Endodermal cell (in vitro differentiated cells): Measurements from ENCODE around the gene FUBP3. TPM values are rescaled to one million over a fixed set of nuclear protein-coding genes. Genes with fewer than 3 reads are reported as not detected.

Experiments
- DNase-seq: peaks from one replicate; pipeline ENCODE4 v3.0.0-alpha.2; 2017
- H3K27ac ChIP-seq: 2 replicates; pipeline ENCODE4 v1.5.1; 2013; ENCODE audit warnings: mild to moderate bottlenecking, low read depth, low read length, moderate library complexity
- H3K27me3 ChIP-seq: 2 replicates; pipeline ENCODE4 v1.6.1; 2013; ENCODE audit warnings: mild to moderate bottlenecking, low read length, moderate library complexity; ENCODE audit not compliant: insufficient read depth, control insufficient read depth, poor library complexity, severe bottlenecking
- H3K36me3 ChIP-seq: 2 replicates; pipeline ENCODE4 v1.7.0; 2013; ENCODE audit warnings: mild to moderate bottlenecking, low read length, moderate library complexity; ENCODE audit not compliant: control insufficient read depth, insufficient read depth
- H3K4me1 ChIP-seq: one replicate; pipeline ENCODE4 v1.7.0; 2013; ENCODE audit warnings: low read length; ENCODE audit not compliant: control insufficient read depth, insufficient read depth
- H3K4me3 ChIP-seq: 2 replicates; pipeline ENCODE4 v1.5.1; 2013; ENCODE audit warnings: mild to moderate bottlenecking, low read length, moderate library complexity
- H3K9ac ChIP-seq: 2 replicates; pipeline ENCODE4 v1.6.1; 2013; ENCODE audit warnings: mild to moderate bottlenecking, low read length, moderate library complexity; ENCODE audit not compliant: poor library complexity, severe bottlenecking; ENCODE audit errors: extremely low read depth
- H3K9me3 ChIP-seq: 2 replicates; pipeline ENCODE4 v1.6.1; 2013; ENCODE audit warnings: mild to moderate bottlenecking, low read length, moderate library complexity; ENCODE audit not compliant: control insufficient read depth
- H3K27ac Mint-ChIP-seq: 2 replicates; pipeline ENCODE4 v1.8.0; 2020; ENCODE audit warnings: mixed read lengths
- H3K27me3 Mint-ChIP-seq: 2 replicates; pipeline ENCODE4 v1.8.0; 2021; ENCODE audit warnings: mild to moderate bottlenecking, mixed read lengths; ENCODE audit not compliant: insufficient read depth
- H3K36me3 Mint-ChIP-seq: 2 replicates; pipeline ENCODE4 v1.8.0; 2020; ENCODE audit warnings: low read depth, mixed read lengths
- H3K4me1 Mint-ChIP-seq: 2 replicates; pipeline ENCODE4 v1.8.0; 2020; ENCODE audit warnings: mixed read lengths
- H3K4me3 Mint-ChIP-seq: 2 replicates; pipeline ENCODE4 v1.8.0; 2020; ENCODE audit warnings: mild to moderate bottlenecking, moderate library complexity, mixed read lengths
- H3K9me3 Mint-ChIP-seq: 2 replicates; pipeline ENCODE4 v1.8.0; 2020; ENCODE audit warnings: mild to moderate bottlenecking, mixed read lengths
- WGBS, 2 experiments: methylation state at CpG; one replicate each; pipeline versions ENCODE4 v1.1.5 to v1.1.7; 2013; ENCODE audit warnings: missing lambda C conversion rate in 2 of 2, mixed read lengths in 1 of 2; ENCODE audit not compliant: insufficient coverage in 1 of 2, insufficient read length in 1 of 2; 5-methylcytosine and 5-hydroxymethylcytosine counted together
- total RNA-seq, 2 donors: library from RNA; stranded (reverse); fragmentation: NEBNext Ultra II Directional in 1 of 2; extraction: Animal tissue kit (Norgen Biotek cat#: 25700) in 1 of 2; gene quantifications; 2 replicates in 1 of 2; 3 replicates in 1 of 2; pipeline ENCODE4 v1.2.1, GENCODE V29; 2021
- TF ChIP-seq, protein P1 (sequence below): fragments of 200-600 bp; sonication (generic); conservative IDR thresholded peaks from 2 replicates; pipeline ENCODE4 v1.5.0; 2021; ENCODE audit warnings: antibody characterized with exemption, mild to moderate bottlenecking

Gene FUBP3
- total RNA-seq, 2 donors from 2014 or later: 74.3 to 76.3 TPM

DNA sequence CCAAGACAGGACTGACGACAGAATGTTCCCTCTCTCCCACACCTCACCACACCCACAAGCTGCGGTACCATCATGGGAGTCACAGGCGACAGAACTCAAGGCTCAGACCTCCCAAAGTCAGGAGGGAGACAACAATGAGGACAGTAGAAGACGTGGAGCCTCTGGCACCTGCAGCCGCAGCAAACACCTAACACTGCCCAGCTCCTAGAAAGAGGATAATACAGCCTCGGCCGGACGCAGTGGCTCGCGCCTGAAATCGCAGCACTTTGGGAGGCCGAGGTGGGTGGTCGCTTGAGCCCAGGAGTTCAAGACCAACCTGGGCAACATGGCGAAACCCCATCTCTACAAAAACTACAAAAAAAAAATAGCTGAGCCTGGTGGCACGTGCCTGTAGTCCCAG lies 71.8 kb downstream of the FUBP3 start:
- Histone ChIP-seq H3K4me3 (no peak overlapping the region), H3K36me3 (no peaks in the 10 kb centered on the region), H3K9ac (no peak overlapping the region), H3K4me1 (no peaks in the 10 kb centered on the region), H3K27ac (no peak overlapping the region), H3K27me3 (peaks cover 28% of the 10 kb centered on the region), H3K9me3 (no peaks in the 10 kb centered on the region)
- Mint-ChIP-seq H3K27me3 (peaks cover 62% of the 10 kb centered on the region), H3K36me3 (no peaks in the 10 kb centered on the region), H3K4me3 (no peak overlapping the region), H3K9me3 (peaks cover 5% of the 10 kb centered on the region), H3K4me1 (no peaks in the 10 kb centered on the region), H3K27ac (no peak overlapping the region)
- TF ChIP-seq, protein P1, sequence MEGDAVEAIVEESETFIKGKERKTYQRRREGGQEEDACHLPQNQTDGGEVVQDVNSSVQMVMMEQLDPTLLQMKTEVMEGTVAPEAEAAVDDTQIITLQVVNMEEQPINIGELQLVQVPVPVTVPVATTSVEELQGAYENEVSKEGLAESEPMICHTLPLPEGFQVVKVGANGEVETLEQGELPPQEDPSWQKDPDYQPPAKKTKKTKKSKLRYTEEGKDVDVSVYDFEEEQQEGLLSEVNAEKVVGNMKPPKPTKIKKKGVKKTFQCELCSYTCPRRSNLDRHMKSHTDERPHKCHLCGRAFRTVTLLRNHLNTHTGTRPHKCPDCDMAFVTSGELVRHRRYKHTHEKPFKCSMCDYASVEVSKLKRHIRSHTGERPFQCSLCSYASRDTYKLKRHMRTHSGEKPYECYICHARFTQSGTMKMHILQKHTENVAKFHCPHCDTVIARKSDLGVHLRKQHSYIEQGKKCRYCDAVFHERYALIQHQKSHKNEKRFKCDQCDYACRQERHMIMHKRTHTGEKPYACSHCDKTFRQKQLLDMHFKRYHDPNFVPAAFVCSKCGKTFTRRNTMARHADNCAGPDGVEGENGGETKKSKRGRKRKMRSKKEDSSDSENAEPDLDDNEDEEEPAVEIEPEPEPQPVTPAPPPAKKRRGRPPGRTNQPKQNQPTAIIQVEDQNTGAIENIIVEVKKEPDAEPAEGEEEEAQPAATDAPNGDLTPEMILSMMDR: no peak
- no peak for DNase-seq
- WGBS, 2 experiments: 87 to 88% methylated on average over 9 to 15 of the region's 15 CpGs

DNA sequence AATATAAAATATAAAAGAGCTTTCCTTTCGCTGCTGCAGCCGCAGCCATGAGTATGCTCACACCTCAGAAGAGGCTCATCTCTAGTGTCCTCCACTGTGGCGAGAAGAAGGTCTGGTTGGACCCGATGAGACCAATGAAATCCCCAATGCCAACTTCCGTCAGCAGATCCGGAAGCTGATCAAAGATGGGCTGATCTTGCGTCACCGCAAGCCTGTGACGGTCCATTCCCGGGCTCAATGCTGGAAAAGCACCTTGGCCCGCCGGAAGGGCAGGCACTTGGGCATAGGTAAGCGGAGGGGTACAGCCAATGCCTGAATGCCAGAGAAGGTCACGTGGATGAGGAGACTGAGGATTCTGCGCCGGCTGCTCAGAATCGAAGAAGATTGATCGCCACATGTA lies 72.4 kb downstream of the FUBP3 start:
- no peaks in the 10 kb centered on the region for H3K9me3 ChIP-seq
- peaks cover 67% of the 10 kb centered on the region for H3K27me3 Mint-ChIP-seq
- no peak overlapping the region for H3K27ac Mint-ChIP-seq
- no peaks in the 10 kb centered on the region for H3K36me3 ChIP-seq
- no peaks in the 10 kb centered on the region for H3K4me1 Mint-ChIP-seq
- no peak overlapping the region for H3K9ac ChIP-seq
- TF ChIP-seq, protein P1: no peak
- no peaks in the 10 kb centered on the region for H3K4me1 ChIP-seq
- WGBS, 2 experiments: 94 to 97% methylated on average over 17 to 18 of the region's 18 CpGs
- H3K36me3 Mint-ChIP-seq: no peaks in the 10 kb centered on the region
- H3K27ac ChIP-seq: no peak overlapping the region
- no peak for DNase-seq
- H3K9me3 Mint-ChIP-seq: peaks cover 4% of the 10 kb centered on the region
- no peak overlapping the region for H3K4me3 ChIP-seq
- H3K27me3 ChIP-seq: peaks cover 33% of the 10 kb centered on the region
- no peak overlapping the region for H3K4me3 Mint-ChIP-seq

DNA sequence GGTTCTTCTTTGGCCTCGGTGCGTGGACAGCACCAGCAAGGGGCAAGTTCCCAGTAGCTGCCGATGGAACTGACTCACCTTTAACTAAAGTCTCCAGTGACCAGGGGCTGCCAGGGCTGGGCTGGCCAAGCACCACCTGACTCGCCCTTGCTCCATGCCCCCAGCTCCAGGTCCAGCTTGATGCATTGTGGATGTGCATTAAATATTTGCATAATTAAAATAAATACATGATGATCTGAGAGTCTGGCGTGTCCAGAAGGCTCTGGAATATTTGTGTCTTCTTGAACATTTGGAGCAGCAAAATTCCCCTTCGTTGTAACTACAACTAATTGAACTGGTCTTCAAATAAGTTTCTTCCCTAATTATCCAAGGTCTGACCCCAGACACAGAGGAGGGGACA lies 75.5 kb downstream of the FUBP3 start:
- Mint-ChIP-seq H3K4me3 (no peak overlapping the region), H3K9me3 (peaks cover 13% of the 10 kb centered on the region), H3K4me1 (no peaks in the 10 kb centered on the region), H3K27me3 (peaks cover 85% of the 10 kb centered on the region), H3K36me3 (peaks cover 4% of the 10 kb centered on the region), H3K27ac (no peak overlapping the region)
- Histone ChIP-seq H3K4me3 (no peak overlapping the region), H3K27ac (no peak overlapping the region), H3K4me1 (no peaks in the 10 kb centered on the region), H3K36me3 (no peaks in the 10 kb centered on the region), H3K9ac (no peak overlapping the region), H3K27me3 (peaks cover 64% of the 10 kb centered on the region), H3K9me3 (no peaks in the 10 kb centered on the region)
- 79 to 100% methylated on average over 4 to 6 of the region's 6 CpGs for WGBS, 2 experiments
- DNase-seq: no peak
- TF ChIP-seq, protein P1: no peak
